Skeletal muscle cell (primary cell): ENCODE data around the gene LRRFIP1.

Experiments used
- DNase-seq: peaks from one replicate; pipeline ENCODE4 v3.0.0-alpha.2; 2010; ENCODE audit warnings: low read depth
- H3K4me3 ChIP-seq: 2 replicates; pipeline ENCODE4 v1.5.1; 2011; ENCODE audit warnings: low read depth, mild to moderate bottlenecking, control low read depth, low read length, moderate library complexity

The LRRFIP1 gene

DNA sequence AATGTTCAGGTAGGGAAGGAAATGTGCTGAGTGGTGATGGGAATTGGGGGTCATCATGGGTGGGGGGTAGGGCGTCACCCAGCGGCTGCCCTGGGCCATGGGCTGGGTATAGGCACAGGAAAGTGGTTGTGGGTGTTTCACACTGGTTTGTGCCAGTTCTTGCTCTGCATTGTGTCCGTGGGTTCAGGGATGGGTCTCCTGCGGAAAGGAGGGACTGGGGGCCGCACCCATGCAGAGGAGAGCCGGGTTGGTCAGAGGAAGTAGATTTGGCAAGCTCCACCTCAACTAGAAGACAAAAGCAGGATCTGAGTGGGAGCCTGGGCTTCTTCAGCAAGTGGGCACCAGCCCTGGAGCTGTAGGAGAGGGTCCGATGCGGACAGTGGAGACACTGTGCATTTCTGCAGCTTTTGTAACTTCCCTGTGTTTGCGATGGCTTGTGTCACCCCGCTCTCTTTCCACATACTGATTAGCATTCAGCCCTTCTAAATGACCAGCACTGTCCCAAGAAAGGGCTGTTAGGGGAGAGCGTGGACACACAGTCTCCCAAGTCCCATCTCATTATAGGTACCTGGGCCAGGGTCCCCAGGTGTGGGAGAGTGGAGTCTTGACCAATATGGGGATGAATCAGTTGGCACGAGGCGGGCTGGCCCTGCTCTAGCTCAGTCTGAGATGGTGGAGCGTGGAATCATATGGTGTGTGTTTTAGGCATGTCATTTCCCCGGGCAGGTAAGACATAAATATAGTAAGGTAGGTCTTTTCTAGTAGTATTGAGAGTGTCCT lies 67.2 kb downstream of the LRRFIP1 start:
- no peak for DNase-seq
- no peak overlapping the region for H3K4me3 ChIP-seq

DNA sequence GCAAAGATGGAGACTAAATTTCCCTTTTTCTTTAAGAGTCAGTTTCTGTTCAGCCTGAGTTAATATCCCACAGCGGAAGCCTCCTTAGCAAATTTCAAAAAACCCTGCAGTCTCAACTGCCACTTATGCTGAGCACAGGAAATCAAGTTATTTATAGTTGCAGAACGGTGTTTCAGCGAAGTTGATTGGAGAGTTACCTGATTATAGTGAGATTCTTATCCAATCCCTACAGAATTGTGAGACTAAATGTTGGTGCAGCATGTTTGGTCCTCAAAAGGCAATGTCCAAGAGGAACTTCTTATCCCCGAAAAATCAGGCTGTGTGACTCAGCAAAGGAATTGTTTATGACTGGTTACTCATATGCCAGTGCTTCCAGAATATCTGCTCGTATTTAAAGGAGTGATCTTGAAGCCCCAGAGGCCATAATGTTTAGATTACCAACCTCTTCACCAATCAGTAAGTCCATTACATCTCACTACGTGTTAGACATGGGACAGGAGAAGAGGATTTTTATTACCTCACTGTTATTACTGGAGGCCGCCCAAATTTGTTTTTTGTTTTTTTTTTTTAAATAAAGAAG lies 67.9 kb downstream of the LRRFIP1 start:
- no peak overlapping the region for H3K4me3 ChIP-seq
- peak; percentile 89 for DNase-seq

DNA sequence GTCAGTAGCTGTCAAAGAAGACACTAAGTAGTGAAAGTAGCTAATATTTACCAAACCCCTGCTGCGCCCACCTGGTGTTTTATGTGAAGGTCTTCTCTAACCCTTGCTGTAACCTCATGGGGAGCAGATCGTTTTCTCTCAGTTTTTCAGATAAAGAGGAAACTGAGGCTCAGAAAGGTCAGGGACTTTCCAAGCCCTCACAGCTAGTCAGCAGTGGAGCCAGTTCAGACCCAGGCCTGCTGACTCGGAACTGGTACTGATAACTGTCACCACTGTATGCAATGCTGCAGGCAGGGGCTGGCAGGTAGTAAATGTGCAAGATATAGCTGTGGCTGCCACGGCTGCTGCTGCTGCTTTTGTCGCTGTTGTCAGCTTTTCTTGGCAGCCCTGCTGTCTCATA lies 69.1 kb downstream of the LRRFIP1 start:
- DNase-seq = no peak
- H3K4me3 ChIP-seq = no peak overlapping the region

DNA sequence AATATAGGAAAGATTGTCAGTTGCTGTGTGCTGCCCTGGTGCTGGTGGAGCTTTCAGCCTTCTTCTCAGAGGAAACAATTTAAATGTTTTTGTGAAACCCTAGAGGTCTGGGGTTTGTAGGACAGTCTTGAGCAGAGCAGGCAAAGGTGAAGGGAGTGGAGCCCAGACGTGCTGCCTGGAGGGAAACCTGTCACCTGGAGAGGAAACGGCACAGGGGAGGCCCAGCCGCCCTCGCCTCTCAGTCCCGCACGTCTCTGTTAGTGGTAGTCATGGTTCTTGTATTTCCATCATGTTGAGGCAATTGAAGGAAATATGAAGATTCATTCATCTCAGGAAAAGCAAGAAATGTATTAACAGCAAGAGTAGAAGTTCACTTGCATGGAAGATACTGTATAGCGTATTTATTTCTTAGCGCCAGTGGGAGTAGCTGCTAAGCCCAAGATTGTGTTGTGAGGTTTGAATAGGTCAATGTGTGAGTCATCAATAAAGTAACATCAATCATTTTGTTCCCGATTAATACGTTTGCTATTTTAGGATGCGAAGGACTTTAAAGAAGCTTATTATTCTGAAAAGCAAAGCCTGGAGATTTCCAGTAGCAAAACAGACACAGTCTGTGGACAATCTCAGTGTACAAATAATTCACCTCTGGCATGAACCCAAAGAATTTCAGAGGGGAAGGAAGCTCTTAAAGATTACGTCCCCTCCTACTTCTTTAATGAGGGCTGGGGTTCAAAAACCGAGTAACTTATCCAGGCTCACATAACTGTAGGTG lies 70.4 kb downstream of the LRRFIP1 start:
- DNase-seq = no peak
- no peak overlapping the region for H3K4me3 ChIP-seq

DNA sequence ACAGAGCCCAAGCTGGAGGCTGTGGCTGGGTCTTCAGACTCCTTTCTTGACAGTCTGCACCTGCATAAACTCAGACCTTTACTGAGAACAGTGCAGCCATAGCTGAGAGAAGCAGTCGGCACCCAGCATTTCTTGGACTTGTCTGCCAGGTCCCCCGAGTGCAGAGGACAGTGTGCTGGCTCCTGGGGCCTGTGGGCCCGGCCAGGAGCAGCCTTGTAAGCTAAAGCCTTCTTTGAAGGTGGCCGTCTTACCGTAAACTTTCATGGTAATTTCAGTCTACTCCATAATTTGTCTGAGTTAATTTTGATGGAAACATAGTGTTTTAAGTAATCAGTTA lies 70.9 kb downstream of the LRRFIP1 start:
- no peak overlapping the region for H3K4me3 ChIP-seq
- no peak for DNase-seq

DNA sequence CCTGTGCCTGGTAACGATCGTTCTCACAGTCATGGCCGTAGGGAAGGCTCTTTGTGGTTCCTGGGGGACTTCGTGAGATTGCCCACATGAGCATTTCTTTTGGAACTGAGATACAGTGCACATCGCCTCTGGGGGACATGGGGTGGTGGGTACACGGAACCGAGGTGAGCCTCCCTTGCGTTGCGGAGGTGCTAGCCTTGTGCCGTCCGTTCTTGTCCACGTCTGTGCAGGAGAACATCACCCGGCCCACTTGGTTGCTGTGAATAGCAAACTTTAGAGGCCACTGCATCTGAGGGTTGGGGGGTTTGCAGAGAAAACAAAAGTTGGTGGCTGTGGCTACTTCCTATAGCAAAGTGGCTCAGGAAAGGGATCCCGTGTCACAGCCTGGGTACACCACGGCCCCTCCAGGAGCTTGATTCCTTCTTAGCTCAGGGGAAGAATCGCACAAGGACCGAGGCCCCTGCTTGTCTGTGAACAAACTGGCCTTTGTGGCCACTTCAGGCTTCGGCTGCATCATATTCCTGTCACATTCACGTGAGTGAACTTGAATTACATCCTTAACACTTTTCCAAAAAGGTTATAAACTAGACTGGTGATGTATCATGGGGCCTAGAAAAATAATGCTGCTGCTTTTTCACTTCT lies 72.6 kb downstream of the LRRFIP1 start:
- no peak overlapping the region for H3K4me3 ChIP-seq
- DNase-seq = no peak

- peak; percentile 90 for DNase-seq
- no peak overlapping the region for H3K4me3 ChIP-seq
These were observed 73.2 kb downstream of the LRRFIP1 start for GRCh38 chr2:237700512-237701032.

DNA sequence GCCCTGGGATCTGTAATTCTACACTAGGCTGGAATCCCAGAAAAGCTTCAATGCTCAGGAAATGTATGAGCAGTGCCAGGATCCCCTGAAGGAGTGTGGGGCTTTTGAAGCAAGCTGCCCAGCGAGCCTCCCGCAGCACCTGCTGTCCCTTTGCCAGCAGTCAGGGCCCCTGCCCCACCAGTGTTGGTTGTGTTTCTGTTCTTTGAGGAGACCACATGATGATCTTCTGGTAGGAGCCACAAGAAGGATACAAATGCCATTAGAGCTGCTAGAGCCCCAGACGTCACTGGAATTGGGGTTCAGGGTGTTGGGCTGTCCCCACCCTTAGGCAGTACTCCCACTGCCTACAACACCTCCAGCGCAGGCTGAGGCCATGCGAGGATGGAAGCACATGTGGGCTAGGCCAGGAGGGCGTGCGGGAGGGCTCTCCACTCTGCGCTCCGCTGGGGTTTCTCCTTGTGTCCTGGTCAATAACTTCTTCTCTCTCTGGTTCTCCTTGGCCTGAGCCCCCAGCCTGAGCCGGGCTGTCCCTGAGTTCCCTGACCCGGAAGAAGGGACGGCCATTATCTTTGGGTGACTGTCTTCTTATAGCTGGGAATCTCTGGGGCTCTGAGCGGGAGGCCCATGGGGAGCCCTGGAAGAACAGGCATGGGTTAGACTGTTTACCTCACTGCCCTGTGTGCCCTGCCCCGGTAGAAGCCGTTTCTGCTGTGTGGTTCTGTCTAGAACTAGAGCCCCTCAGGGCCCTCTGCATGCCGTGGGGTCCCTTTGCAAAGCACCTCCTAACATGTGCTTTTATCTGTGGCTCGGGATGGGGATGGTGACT lies 73.9 kb downstream of the LRRFIP1 start:
- no peak overlapping the region for H3K4me3 ChIP-seq
- DNase-seq = no peak

GRCh38 chr2:237701859-237702390 lies 74.5 kb downstream of the LRRFIP1 start:
- DNase-seq = no peak
- no peak overlapping the region for H3K4me3 ChIP-seq

GRCh38 chr2:237702441-237703391 lies 75.3 kb downstream of the LRRFIP1 start:
- H3K4me3 ChIP-seq = no peak overlapping the region
- no peak for DNase-seq

DNA sequence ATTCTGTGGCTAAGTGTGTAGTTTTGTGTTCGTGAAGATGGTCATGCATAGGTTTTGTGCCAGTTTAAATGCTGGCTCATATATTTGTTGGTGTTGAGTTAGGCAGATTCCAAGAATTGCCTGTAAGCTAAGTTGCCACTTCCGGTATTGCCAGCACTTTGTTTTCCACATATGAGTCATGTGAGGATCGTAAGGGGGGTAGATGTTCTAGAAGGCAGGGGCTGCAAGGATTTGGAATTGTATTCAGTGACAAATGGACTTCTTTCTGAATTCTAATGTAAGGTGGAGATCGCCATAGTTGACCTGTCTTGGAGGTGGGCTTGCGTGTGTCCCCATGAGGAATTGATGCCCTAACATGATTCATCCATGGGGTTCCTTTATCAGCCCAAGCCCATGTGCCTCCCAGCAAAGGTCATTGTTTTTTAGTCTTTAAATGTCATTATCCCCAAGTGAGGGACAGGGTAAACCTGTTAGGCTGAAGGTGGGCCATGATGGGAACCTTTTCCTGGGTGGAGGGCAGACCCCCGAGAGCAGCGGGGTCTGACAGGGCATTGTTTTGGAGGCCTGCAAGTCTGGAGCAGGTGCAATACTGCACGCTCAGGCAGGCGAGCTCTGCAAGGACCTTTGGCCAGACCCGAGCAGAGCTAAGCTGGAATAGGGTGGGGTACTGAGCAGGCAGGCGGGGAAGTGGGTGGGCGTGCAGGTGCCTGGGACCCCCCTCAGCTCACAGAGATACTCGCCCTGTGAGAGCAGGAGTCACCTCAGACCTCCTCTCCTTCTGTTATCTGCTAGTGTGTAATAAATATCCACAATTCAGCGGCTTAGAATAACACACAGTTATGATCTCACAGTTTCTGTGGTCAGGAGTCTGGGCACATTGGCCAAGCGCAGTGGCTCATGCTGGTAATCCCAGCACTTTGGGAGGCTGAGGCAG lies 77.4 kb downstream of the LRRFIP1 start:
- no peak for DNase-seq
- H3K4me3 ChIP-seq = no peak overlapping the region

GRCh38 chr2:237706257-237706656 lies 78.9 kb downstream of the LRRFIP1 start:
- DNase-seq = no peak
- no peak overlapping the region for H3K4me3 ChIP-seq

- H3K4me3 ChIP-seq = no peak overlapping the region
- no peak for DNase-seq
These were observed 80.6 kb downstream of the LRRFIP1 start for GRCh38 chr2:237708065-237708398.

- no peak for DNase-seq
- H3K4me3 ChIP-seq = no peak overlapping the region
These were observed 81.1 kb downstream of the LRRFIP1 start for GRCh38 chr2:237708491-237708890.

GRCh38 chr2:237708961-237709360 lies 81.6 kb downstream of the LRRFIP1 start:
- no peak overlapping the region for H3K4me3 ChIP-seq
- DNase-seq = no peak

DNA sequence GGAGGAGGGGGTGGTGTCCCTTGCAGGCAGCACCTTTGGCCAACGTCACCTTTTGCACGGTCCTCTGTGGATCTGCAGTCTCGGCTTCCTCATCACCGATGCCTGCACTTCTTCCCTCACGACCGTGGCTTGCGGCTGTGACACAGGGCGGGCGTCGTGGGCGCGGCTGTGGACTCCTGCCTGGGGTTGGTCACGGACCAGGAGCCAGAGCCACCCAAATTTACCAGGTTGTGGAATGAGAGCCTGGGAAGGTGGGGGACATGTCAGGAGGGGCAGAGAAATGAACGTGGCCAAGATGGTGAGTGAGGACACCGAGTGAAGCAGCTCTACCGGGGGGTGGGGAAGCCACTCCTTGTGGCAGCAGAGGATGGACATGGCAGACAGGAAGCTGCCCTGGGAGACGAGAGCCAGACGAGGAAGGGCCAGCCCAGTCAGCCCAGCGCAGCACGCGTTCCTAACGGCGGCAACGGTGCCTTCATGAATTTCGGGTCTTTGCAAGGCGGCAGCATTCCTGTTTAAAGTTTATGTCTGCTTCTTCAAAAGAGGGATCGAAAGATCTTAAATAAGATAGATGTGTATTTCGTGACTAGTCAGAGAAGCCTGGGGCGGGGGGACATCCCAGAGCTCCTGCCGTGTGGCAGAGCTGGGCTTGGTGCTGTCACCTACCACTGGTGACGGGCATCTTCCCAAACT lies 84.2 kb downstream of the LRRFIP1 start:
- no peak overlapping the region for H3K4me3 ChIP-seq
- DNase-seq = no peak
